Brain microvascular endothelial cell (primary cell): Measurements from ENCODE around the gene TM9SF4.

Source experiments
- DNase-seq: peaks from one replicate; pipeline ENCODE4 v3.0.0-alpha.2; 2020
- H3K27ac ChIP-seq: fragments of 250-450 bp; sonication (Bioruptor Pico); 2 replicates; pipeline ENCODE4 v1.5.1; 2020; ENCODE audit warnings: mild to moderate bottlenecking, moderate library complexity
- H3K27me3 ChIP-seq: fragments of 250-450 bp; sonication (Bioruptor Pico); replicated peaks from 2 replicates; pipeline ENCODE4 v1.5.1; 2020; ENCODE audit warnings: mild to moderate bottlenecking
- H3K36me3 ChIP-seq: fragments of 250-450 bp; sonication (Bioruptor Pico); replicated peaks from 2 replicates; pipeline ENCODE4 v1.5.1; 2020; ENCODE audit warnings: mild to moderate bottlenecking
- H3K4me3 ChIP-seq: 2 replicates; pipeline ENCODE4 v1.5.1; 2011; ENCODE audit warnings: low read depth, mild to moderate bottlenecking, control low read depth, low read length, moderate library complexity
- in situ Hi-C: cut with HindIII; loops from 2 replicates; pipeline ENCODE4 v1.10.0; 2017; ENCODE audit warnings: low sequenced_read_pairs, low pct_ligation_motif_present
- TF ChIP-seq, protein P1 (sequence below): IDR thresholded peaks from 2 replicates; pipeline ENCODE4 v1.5.1; 2011; ENCODE audit warnings: low read depth, mild to moderate bottlenecking, moderate library complexity, low read length, control low read depth, inconsistent platforms; ENCODE audit errors: missing control alignments

The TM9SF4 gene

DNA sequence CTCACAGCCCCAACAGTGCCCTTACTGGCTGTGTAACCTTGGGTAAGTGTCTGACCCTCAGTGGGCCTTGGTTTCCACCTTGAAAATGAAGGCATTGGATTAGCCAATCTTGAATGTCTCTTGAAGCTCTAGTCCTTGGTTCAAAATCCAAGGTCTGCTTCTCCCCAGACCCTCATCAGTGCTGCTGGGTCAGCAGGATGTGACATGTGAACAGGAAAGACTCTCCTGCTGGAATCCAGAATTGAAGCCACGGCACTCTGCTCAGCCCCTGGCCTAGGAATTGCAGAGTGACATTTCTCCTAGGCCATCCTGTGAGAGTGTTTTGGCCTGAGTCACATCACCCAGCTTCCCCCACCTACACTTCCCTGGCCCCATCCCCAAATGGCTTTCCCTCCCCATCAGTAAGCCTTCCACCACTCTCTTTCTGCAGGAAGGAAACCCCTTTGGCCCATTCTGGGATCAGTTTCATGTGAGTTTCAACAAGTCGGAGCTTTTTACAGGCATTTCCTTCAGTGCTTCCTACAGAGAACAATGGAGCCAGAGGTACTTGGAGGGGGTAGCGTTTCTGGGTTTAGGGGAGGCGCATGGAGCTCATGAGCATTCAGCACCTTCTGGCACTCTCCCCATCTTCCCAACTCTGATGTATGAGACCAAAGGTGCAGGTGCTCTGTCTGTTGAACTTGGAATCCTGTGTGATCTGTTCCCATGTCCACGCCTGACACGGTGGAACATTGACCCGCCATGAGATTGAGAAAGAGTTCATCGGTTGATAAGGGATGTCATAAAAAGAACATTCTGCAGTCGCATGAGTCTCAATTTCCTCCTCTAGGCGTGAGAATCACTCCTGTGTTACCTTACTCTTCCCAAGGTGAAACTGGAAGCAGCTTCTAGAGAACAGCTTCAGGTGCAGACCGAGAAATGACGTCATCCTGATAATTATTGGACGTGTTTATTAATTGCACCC, 106.9 kb downstream of the TM9SF4 start:
- Histone ChIP-seq H3K4me3 (no peak overlapping the region), H3K27ac (no peak overlapping the region), H3K36me3 (peaks cover 49% of the 10 kb centered on the region), H3K27me3 (no peaks in the 10 kb centered on the region)
- TF ChIP-seq, protein P1, sequence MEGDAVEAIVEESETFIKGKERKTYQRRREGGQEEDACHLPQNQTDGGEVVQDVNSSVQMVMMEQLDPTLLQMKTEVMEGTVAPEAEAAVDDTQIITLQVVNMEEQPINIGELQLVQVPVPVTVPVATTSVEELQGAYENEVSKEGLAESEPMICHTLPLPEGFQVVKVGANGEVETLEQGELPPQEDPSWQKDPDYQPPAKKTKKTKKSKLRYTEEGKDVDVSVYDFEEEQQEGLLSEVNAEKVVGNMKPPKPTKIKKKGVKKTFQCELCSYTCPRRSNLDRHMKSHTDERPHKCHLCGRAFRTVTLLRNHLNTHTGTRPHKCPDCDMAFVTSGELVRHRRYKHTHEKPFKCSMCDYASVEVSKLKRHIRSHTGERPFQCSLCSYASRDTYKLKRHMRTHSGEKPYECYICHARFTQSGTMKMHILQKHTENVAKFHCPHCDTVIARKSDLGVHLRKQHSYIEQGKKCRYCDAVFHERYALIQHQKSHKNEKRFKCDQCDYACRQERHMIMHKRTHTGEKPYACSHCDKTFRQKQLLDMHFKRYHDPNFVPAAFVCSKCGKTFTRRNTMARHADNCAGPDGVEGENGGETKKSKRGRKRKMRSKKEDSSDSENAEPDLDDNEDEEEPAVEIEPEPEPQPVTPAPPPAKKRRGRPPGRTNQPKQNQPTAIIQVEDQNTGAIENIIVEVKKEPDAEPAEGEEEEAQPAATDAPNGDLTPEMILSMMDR: no peak
- in situ Hi-C loops: no loop called here
- no peak for DNase-seq
